Skeletal muscle tissue (tissue), 4 donors: ENCODE data around the gene ZNF777. TPM values are rescaled to one million over a fixed set of nuclear protein-coding genes. Genes with fewer than 3 reads are reported as not detected.
"Not testable (repeated sequence)": the region's sequence is repeated elsewhere in the genome, so short reads cannot be mapped to it uniquely, and the experiment has no call there.

Source experiments
- H3K27ac ChIP-seq: one replicate; pipeline ENCODE4 v1.7.0; 2013; ENCODE audit warnings: mild to moderate bottlenecking, low read depth, low read length, inconsistent platforms
- H3K27me3 ChIP-seq, 3 donors: one replicate each; pipeline ENCODE4 v1.7.0; 2013; ENCODE audit warnings: low read length in 3 of 3; ENCODE audit not compliant: control insufficient read depth in 3 of 3, insufficient read depth in 3 of 3
- H3K36me3 ChIP-seq, 3 donors: one replicate each; pipeline ENCODE4 v1.7.0; 2013; ENCODE audit warnings: low read length in 3 of 3; ENCODE audit not compliant: control insufficient read depth in 3 of 3, insufficient read depth in 3 of 3
- H3K4me1 ChIP-seq, 3 donors: one replicate each; pipeline ENCODE4 v1.7.0; 2013; ENCODE audit warnings: low read length in 3 of 3, mild to moderate bottlenecking in 3 of 3; ENCODE audit not compliant: control insufficient read depth in 3 of 3, insufficient read depth in 3 of 3
- H3K4me3 ChIP-seq, 3 donors: one replicate each; pipeline ENCODE4 v1.7.0; 2013; ENCODE audit warnings: low read length in 3 of 3
- H3K9ac ChIP-seq, 3 donors: one replicate each; pipeline ENCODE4 v1.7.0; 2013; ENCODE audit warnings: low read length in 3 of 3, mild to moderate bottlenecking in 3 of 3, moderate library complexity in 2 of 3, low read depth in 1 of 3
- H3K9me3 ChIP-seq, 3 donors: one replicate each; pipeline ENCODE4 v1.7.0; 2013; ENCODE audit warnings: low read length in 3 of 3; ENCODE audit not compliant: control insufficient read depth in 3 of 3
- total RNA-seq: library from RNA; depleted of rRNA; stranded (reverse); fragments of >200 nt; gene quantifications from one replicate; pipeline ENCODE4 v1.2.3, GENCODE V29; 2014
- donor health status: Osteomylitis.

The ZNF777 gene
- total RNA-seq, 1 donor from 2014 or later, result 2.1 TPM

DNA sequence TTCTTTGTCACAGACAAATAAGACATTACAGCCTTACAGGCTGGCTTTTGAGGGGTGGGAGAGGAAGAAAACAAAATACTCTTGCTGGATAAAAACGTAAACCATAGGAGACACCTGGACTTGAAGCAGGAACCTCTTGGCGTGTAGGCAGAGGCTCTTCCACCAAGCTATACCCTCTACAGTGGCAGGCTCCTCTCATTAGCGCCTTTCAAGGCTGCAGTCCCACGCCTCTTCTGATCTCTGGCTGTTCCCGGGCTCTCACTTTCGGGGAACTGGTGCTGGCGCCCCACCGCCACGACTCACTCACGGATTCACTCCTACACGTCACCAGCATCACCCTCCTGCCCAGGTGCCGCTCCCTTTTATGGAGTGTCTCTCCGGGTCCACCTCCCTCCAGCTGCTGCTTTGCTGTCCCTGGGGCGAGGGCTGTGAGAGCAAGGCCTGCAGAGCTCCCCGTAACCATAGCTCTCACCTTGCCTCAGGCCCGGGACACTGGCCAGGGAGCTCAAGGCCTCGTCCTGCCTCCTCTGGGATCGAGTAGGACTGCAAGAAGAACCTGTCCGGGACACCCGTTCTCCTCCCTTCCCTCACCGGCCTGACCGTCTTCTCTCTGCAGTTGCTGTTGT lies 62.6 kb downstream of the ZNF777 start:
- Histone ChIP-seq H3K36me3 (no peaks in the 10 kb centered on the region), H3K4me1 (no peaks in the 10 kb centered on the region), H3K4me3 (no peak overlapping the region), H3K27ac (no peak overlapping the region), H3K27me3 (peaks cover 0 to 21% (median 2%) of the 10 kb centered on the region in 3 donors), H3K9me3 (peaks cover 0 to 5% (median 4%) of the 10 kb centered on the region in 3 donors), H3K9ac (no peak overlapping the region)

- Histone ChIP-seq H3K9ac (no peak overlapping the region), H3K4me3 (no peak overlapping the region), H3K4me1 (no peaks in the 10 kb centered on the region), H3K27ac (no peak overlapping the region), H3K27me3 (peaks cover 0 to 17% (median under 1%) of the 10 kb centered on the region in 3 donors), H3K36me3 (no peaks in the 10 kb centered on the region), H3K9me3 (peaks cover 0 to 5% (median 4%) of the 10 kb centered on the region in 3 donors)
Observed at GRCh38 chr7:149397470-149398043, 63.3 kb downstream of the ZNF777 start.

GRCh38 chr7:149388550-149389335 lies 72.1 kb downstream of the ZNF777 start:
- H3K27me3 ChIP-seq, H3K36me3 ChIP-seq, H3K4me3 ChIP-seq, H3K4me1 ChIP-seq, H3K27ac ChIP-seq, H3K9me3 ChIP-seq, H3K9ac ChIP-seq: not testable (repeated sequence)

- not testable (repeated sequence) for H3K9ac ChIP-seq, H3K27ac ChIP-seq, H3K36me3 ChIP-seq
Observed at GRCh38 chr7:149386514-149386913, 74.3 kb downstream of the ZNF777 start.

DNA sequence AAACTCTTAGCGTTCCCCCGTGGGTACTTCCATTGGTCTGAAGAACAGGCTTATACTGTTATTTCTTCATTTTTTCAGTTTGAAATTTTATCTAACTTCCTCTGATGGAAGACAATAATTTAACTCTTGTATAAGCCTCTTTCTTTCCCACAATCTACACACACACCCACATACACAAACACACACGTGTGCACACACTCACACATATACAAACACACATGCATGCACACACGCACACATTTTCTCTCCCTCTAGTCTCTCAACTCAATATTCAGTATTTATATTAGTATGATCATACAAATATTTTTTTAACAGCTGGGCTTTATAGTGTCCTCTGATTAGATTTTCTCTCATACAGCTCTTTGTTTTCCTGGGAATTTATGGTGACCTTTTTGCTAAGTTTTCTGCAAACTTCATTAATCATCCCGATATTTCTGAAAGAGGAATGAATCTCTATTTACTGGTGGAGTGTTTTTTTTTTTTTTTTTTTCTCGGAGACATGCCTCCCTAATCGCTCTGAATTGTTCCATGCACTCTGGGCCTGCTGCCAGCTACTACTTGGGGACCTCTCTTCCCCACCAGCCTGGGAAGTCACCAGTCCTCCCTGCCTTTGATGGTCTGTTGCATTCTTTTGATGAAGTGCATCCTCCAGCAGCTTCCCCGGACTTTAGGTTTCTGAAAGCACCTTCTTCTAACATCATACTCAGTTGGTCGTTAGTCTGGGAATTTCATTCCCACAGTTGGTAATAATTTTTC lies 75.5 kb downstream of the ZNF777 start:
- Histone ChIP-seq H3K4me3 (no peak overlapping the region), H3K4me1 (no peaks in the 10 kb centered on the region), H3K9me3 (peaks cover 0 to 7% (median 5%) of the 10 kb centered on the region in 3 donors), H3K36me3 (no peaks in the 10 kb centered on the region), H3K27me3 (peaks cover 0 to 4% (median 0%) of the 10 kb centered on the region in 3 donors), H3K27ac (no peak overlapping the region), H3K9ac (no peak overlapping the region)

More at GRCh38 chr7:149386514-149386913, 74.3 kb downstream of the ZNF777 start:
- H3K4me3 ChIP-seq, H3K9me3 ChIP-seq, H3K27me3 ChIP-seq, H3K4me1 ChIP-seq: not testable (repeated sequence)

Other genes with a start within 250 kb of the ZNF777 start
- gene ZNF212, start 221.4 kb downstream of the ZNF777 start, total RNA-seq, result 4.2 TPM
- gene ZNF783, start 198.9 kb downstream of the ZNF777 start, total RNA-seq, result 8.9 TPM
- gene ZNF746, start 36.7 kb upstream of the ZNF777 start, total RNA-seq, result 12.0 TPM